ENCODE measurements around the gene PEX5L.

The PEX5L gene

DNA sequence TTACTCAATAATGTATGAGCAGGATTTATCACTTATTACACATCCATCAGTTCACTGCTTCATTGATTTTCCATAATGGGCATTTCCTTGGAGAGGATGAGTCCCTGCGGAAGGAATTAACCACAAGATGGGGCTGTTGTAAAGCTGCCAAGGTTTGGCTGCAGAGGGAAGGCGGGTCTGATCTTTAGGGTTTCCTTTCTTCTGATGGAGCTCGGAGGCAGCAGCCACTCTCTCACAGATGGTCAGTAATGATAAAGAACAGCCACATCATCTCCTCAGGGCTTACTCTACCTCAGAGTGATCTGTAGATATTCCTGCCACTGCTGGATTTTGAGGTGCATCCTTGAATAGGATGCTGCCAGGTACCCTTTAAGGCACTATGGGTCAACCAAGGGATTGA is 268.7 kb downstream of the PEX5L start:
- Histone ChIP-seq H3K9me2 (replicated peaks; ENCODE audit: insufficient read depth, low read length) (no peaks in the 10 kb centered on the region), H3K4me2 (ENCODE audit: low read depth, low read length, poor library complexity, severe bottlenecking) (no peak overlapping the region), H2AFZ (ENCODE audit: low read depth, low read length, severe bottlenecking) (no peak overlapping the region), H3K9me3 (ENCODE audit: insufficient read depth, low read length) (no peaks in the 10 kb centered on the region), H3K27me3 (ENCODE audit: low read length) (no peaks in the 10 kb centered on the region), H3K79me2 (ENCODE audit: insufficient read depth, low read length) (no peaks in the 10 kb centered on the region), H3K9ac (ENCODE audit: low read length) (no peak overlapping the region), H3K27ac (ENCODE audit: low read depth, low read length) (no peak overlapping the region), H4K20me1 (ENCODE audit: low read depth, low read length) (no peaks in the 10 kb centered on the region), H3K36me3 (ENCODE audit: low read length) (peaks cover 6% of the 10 kb centered on the region; the same call in 1 of the 2 replicates), H3F3A (ENCODE audit: insufficient read depth) (no peaks in the 10 kb centered on the region), H3K4me3 (ENCODE audit: insufficient read depth, low read length, poor library complexity, severe bottlenecking) (no peak overlapping the region)
- TF ChIP-seq EZH2phosphoT487 (conservative IDR thresholded peaks at IDR 0.05; ENCODE audit: low read length) = no peak
- TF ChIP-seq, protein P1, sequence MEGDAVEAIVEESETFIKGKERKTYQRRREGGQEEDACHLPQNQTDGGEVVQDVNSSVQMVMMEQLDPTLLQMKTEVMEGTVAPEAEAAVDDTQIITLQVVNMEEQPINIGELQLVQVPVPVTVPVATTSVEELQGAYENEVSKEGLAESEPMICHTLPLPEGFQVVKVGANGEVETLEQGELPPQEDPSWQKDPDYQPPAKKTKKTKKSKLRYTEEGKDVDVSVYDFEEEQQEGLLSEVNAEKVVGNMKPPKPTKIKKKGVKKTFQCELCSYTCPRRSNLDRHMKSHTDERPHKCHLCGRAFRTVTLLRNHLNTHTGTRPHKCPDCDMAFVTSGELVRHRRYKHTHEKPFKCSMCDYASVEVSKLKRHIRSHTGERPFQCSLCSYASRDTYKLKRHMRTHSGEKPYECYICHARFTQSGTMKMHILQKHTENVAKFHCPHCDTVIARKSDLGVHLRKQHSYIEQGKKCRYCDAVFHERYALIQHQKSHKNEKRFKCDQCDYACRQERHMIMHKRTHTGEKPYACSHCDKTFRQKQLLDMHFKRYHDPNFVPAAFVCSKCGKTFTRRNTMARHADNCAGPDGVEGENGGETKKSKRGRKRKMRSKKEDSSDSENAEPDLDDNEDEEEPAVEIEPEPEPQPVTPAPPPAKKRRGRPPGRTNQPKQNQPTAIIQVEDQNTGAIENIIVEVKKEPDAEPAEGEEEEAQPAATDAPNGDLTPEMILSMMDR (IDR thresholded peaks at IDR 0.05; ENCODE audit: insufficient read depth, low read length, poor library complexity, severe bottlenecking) = peak; percentile 11

DNA sequence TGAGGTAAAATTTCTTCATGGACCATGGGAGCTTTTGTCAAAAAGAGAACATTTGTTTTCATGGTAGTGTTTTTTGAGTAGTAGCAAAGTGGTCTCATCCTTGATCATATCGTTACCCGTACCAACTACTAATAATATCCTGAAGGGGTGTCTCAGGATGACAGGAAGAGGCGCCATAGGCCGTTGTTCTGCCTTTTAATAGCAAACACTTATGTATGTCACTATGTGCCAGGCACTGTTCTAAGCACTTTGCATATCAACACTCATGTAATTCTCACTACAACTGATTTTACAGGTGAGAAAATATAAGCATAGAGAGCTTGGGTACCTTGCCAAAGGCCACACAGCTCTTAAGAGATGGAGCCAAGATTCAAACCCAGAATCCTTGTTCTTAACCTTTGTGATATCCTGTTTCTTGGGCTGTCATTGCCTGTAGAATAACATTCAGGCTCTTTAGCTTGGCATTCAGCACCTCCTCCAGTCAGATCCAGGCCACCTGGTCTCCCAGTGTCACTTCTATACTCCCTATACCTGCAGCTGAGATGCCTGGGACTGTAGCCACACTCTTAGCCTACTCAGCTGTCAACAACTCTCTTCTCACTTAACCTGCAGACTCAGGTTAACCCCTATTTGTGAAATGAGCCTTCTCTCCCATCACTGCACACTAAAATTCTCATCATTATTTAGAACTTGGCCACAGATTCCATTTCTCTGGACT is 270.2 kb downstream of the PEX5L start:
- no peaks in the 10 kb centered on the region for H3K27me3 ChIP-seq (ENCODE audit: low read length)
- no peak overlapping the region for H2AFZ ChIP-seq (ENCODE audit: low read depth, low read length, severe bottlenecking)
- H4K20me1 ChIP-seq (ENCODE audit: low read depth, low read length) = no peaks in the 10 kb centered on the region
- peaks cover 6% of the 10 kb centered on the region; the same call in 1 of the 2 replicates for H3K36me3 ChIP-seq (ENCODE audit: low read length)
- TF ChIP-seq, protein P1 (IDR thresholded peaks at IDR 0.05; ENCODE audit: insufficient read depth, low read length, poor library complexity, severe bottlenecking) = no peak
- TF ChIP-seq EZH2phosphoT487 (conservative IDR thresholded peaks at IDR 0.05; ENCODE audit: low read length) = no peak
- no peak overlapping the region for H3K27ac ChIP-seq (ENCODE audit: low read depth, low read length)
- H3K9me3 ChIP-seq (ENCODE audit: insufficient read depth, low read length) = no peaks in the 10 kb centered on the region
- no peaks in the 10 kb centered on the region for H3K9me2 ChIP-seq (replicated peaks; ENCODE audit: insufficient read depth, low read length)
- H3K9ac ChIP-seq (ENCODE audit: low read length) = no peak overlapping the region
- H3K79me2 ChIP-seq (ENCODE audit: insufficient read depth, low read length) = no peaks in the 10 kb centered on the region
- H3F3A ChIP-seq (ENCODE audit: insufficient read depth) = no peaks in the 10 kb centered on the region
- H3K4me2 ChIP-seq (ENCODE audit: low read depth, low read length, poor library complexity, severe bottlenecking) = no peak overlapping the region
- no peak overlapping the region for H3K4me3 ChIP-seq (ENCODE audit: insufficient read depth, low read length, poor library complexity, severe bottlenecking)

DNA sequence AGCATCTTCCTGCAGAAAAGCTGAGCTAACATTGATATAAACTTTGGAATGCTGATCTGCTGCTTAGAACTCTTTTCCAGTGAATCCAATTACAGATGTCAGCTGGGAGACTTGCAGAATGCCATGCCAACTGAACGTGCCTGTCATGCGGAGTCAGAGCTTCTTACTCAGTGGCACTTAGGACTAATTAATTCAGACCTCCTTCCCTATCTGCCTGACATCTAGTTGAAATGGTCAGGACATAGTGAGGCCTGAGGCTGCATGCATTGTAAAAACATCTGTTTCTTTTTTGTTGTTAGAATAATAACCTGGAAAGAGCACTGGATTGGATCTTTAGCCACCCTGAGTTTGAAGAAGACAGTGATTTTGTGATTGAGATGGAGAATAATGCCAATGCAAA is 271.3 kb downstream of the PEX5L start:
- peaks cover 6% of the 10 kb centered on the region; the same call in 1 of the 2 replicates for H3K36me3 ChIP-seq (ENCODE audit: low read length)
- H3K79me2 ChIP-seq (ENCODE audit: insufficient read depth, low read length) = no peaks in the 10 kb centered on the region
- H3K9me3 ChIP-seq (ENCODE audit: insufficient read depth, low read length) = no peaks in the 10 kb centered on the region
- no peak overlapping the region for H3K9ac ChIP-seq (ENCODE audit: low read length)
- H3K27me3 ChIP-seq (ENCODE audit: low read length) = no peaks in the 10 kb centered on the region
- no peaks in the 10 kb centered on the region for H3F3A ChIP-seq (ENCODE audit: insufficient read depth)
- H3K4me3 ChIP-seq (ENCODE audit: insufficient read depth, low read length, poor library complexity, severe bottlenecking) = no peak overlapping the region
- H4K20me1 ChIP-seq (ENCODE audit: low read depth, low read length) = no peaks in the 10 kb centered on the region
- H3K9me2 ChIP-seq (replicated peaks; ENCODE audit: insufficient read depth, low read length) = no peaks in the 10 kb centered on the region
- H3K4me2 ChIP-seq (ENCODE audit: low read depth, low read length, poor library complexity, severe bottlenecking) = no peak overlapping the region
- no peak overlapping the region for H3K27ac ChIP-seq (ENCODE audit: low read depth, low read length)
- H2AFZ ChIP-seq (ENCODE audit: low read depth, low read length, severe bottlenecking) = no peak overlapping the region
- no peak for TF ChIP-seq EZH2phosphoT487 (conservative IDR thresholded peaks at IDR 0.05; ENCODE audit: low read length)
- TF ChIP-seq, protein P1 (IDR thresholded peaks at IDR 0.05; ENCODE audit: insufficient read depth, low read length, poor library complexity, severe bottlenecking) = no peak
